Measurements from ENCODE around the gene ZNF860.

Gene ZNF860

GRCh38 chr3:31981206-31982181 lies at the start of gene ZNF860, which contains the start of gene OSBPL10:
ZNF860 (plus strand) TSS chr3:31981750; CDS start chr3:31989080, 7,330 bp downstream.
OSBPL10 (minus strand) TSS chr3:31981262; CDS start chr3:31981179, 83 bp downstream.
- Histone ChIP-seq H2AFZ (ENCODE audit: low read depth, low read length) (peak within 1 kb of the TSS; percentile 39), H3K4me2 (ENCODE audit: low read length) (peak within 1 kb of the TSS; percentile 75), H3K4me1 (ENCODE audit: low read length) (peaks cover 54% of the 10 kb centered on the region), H3K9me3 (ENCODE audit: insufficient read depth, low read length) (no peaks in the 10 kb centered on the region), H3K27me3 (ENCODE audit: low read depth, low read length) (no peaks in the 10 kb centered on the region), H4K20me1 (ENCODE audit: insufficient read depth, low read length) (no peaks in the 10 kb centered on the region), H3K9ac (ENCODE audit: low read length) (peak within 1 kb of the TSS; percentile 86), H3K36me3 (replicated peaks; ENCODE audit: low read depth, low read length) (peaks cover 28% of the 10 kb centered on the region), H3K27ac (ENCODE audit: low read length) (peak within 1 kb of the TSS; percentile 88), H3K79me2 (ENCODE audit: low read length) (peaks cover 33% of the 10 kb centered on the region), H3K4me3 (ENCODE audit: low read length) (peak within 1 kb of the TSS; percentile 81)
- TF ChIP-seq, protein P1, sequence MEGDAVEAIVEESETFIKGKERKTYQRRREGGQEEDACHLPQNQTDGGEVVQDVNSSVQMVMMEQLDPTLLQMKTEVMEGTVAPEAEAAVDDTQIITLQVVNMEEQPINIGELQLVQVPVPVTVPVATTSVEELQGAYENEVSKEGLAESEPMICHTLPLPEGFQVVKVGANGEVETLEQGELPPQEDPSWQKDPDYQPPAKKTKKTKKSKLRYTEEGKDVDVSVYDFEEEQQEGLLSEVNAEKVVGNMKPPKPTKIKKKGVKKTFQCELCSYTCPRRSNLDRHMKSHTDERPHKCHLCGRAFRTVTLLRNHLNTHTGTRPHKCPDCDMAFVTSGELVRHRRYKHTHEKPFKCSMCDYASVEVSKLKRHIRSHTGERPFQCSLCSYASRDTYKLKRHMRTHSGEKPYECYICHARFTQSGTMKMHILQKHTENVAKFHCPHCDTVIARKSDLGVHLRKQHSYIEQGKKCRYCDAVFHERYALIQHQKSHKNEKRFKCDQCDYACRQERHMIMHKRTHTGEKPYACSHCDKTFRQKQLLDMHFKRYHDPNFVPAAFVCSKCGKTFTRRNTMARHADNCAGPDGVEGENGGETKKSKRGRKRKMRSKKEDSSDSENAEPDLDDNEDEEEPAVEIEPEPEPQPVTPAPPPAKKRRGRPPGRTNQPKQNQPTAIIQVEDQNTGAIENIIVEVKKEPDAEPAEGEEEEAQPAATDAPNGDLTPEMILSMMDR (IDR thresholded peaks at IDR 0.05; ENCODE audit: low read depth, low read length): no peak
- TF ChIP-seq EZH2phosphoT487 (IDR thresholded peaks at IDR 0.05; ENCODE audit: low read depth): no peak

- Histone ChIP-seq H2AFZ (ENCODE audit: low read depth, low read length) (no peak overlapping the region), H3K27ac (ENCODE audit: low read length) (no peak overlapping the region), H3K9me3 (ENCODE audit: insufficient read depth, low read length) (no peaks in the 10 kb centered on the region), H4K20me1 (ENCODE audit: insufficient read depth, low read length) (no peaks in the 10 kb centered on the region), H3K9ac (ENCODE audit: low read length) (no peak overlapping the region), H3K4me3 (ENCODE audit: low read length) (no peak overlapping the region), H3K27me3 (ENCODE audit: low read depth, low read length) (no peaks in the 10 kb centered on the region), H3K79me2 (ENCODE audit: low read length) (peaks cover 35% of the 10 kb centered on the region), H3K36me3 (replicated peaks; ENCODE audit: low read depth, low read length) (no peaks in the 10 kb centered on the region), H3K4me2 (ENCODE audit: low read length) (no peak overlapping the region), H3K4me1 (ENCODE audit: low read length) (peaks cover 39% of the 10 kb centered on the region)
- TF ChIP-seq EZH2phosphoT487 (IDR thresholded peaks at IDR 0.05; ENCODE audit: low read depth): no peak
- TF ChIP-seq, protein P1 (IDR thresholded peaks at IDR 0.05; ENCODE audit: low read depth, low read length): no peak
These were observed 48.6 kb upstream of the ZNF860 start for GRCh38 chr3:31932990-31933389.

DNA sequence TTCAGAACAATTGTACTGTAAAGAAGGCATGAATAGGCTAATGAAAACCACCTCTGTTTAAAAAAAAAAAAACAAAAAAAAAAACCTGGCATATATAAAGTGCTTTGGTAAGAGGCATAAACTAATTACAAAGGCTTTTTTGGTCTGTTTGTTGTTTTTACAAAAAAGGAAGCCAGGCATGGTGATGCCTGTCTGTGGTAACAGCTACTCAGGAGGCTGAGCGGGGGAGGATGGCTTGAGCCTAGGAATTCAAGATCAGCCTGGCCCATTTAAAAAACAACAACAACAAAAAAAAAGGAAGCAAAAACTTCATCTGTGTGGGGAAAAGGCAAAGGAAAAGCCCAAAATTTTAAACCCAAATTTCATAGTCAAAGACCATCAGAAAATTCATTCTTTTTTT lies 47.5 kb upstream of the ZNF860 start:
- H2AFZ ChIP-seq (ENCODE audit: low read depth, low read length): no peak overlapping the region
- H3K27me3 ChIP-seq (ENCODE audit: low read depth, low read length): no peaks in the 10 kb centered on the region
- no peak overlapping the region for H3K27ac ChIP-seq (ENCODE audit: low read length)
- H3K4me1 ChIP-seq (ENCODE audit: low read length): peaks cover 28% of the 10 kb centered on the region
- H3K9me3 ChIP-seq (ENCODE audit: insufficient read depth, low read length): no peaks in the 10 kb centered on the region
- TF ChIP-seq EZH2phosphoT487 (IDR thresholded peaks at IDR 0.05; ENCODE audit: low read depth): no peak
- TF ChIP-seq, protein P1 (IDR thresholded peaks at IDR 0.05; ENCODE audit: low read depth, low read length): no peak
- no peak overlapping the region for H3K9ac ChIP-seq (ENCODE audit: low read length)
- peaks cover 29% of the 10 kb centered on the region for H3K79me2 ChIP-seq (ENCODE audit: low read length)
- H4K20me1 ChIP-seq (ENCODE audit: insufficient read depth, low read length): no peaks in the 10 kb centered on the region
- H3K4me3 ChIP-seq (ENCODE audit: low read length): no peak overlapping the region
- H3K36me3 ChIP-seq (replicated peaks; ENCODE audit: low read depth, low read length): no peaks in the 10 kb centered on the region
- no peak overlapping the region for H3K4me2 ChIP-seq (ENCODE audit: low read length)

- TF ChIP-seq, protein P1 (IDR thresholded peaks at IDR 0.05; ENCODE audit: low read depth, low read length): no peak
- no peak for TF ChIP-seq EZH2phosphoT487 (IDR thresholded peaks at IDR 0.05; ENCODE audit: low read depth)
- H3K4me2 ChIP-seq (ENCODE audit: low read length): no peak overlapping the region
These were observed 46.7 kb upstream of the ZNF860 start for GRCh38 chr3:31934866-31935265.

More at GRCh38 chr3:31934866-31935265, 46.7 kb upstream of the ZNF860 start:
- Histone ChIP-seq H3K9ac (ENCODE audit: low read length) (no peak overlapping the region), H2AFZ (ENCODE audit: low read depth, low read length) (no peak overlapping the region), H3K36me3 (replicated peaks; ENCODE audit: low read depth, low read length) (no peaks in the 10 kb centered on the region), H3K79me2 (ENCODE audit: low read length) (peaks cover 35% of the 10 kb centered on the region), H3K27ac (ENCODE audit: low read length) (no peak overlapping the region), H3K4me1 (ENCODE audit: low read length) (peaks cover 26% of the 10 kb centered on the region), H3K4me3 (ENCODE audit: low read length) (no peak overlapping the region), H3K9me3 (ENCODE audit: insufficient read depth, low read length) (no peaks in the 10 kb centered on the region), H4K20me1 (ENCODE audit: insufficient read depth, low read length) (no peaks in the 10 kb centered on the region), H3K27me3 (ENCODE audit: low read depth, low read length) (no peaks in the 10 kb centered on the region)

All from OCI-LY3 (cell line).